ENCODE measurements around the gene RELN. TPM values are rescaled to one million over a fixed set of nuclear protein-coding genes. Genes with fewer than 3 reads are reported as not detected.

RELN gene
- total and polyA plus RNA-seq, 5 donors from 2014 or later: not detected

- Mint-ChIP-seq H3K9me3 (peaks cover 0 to 2% (median 0%) of the 10 kb centered on the region in 7 donors), H3K27me3 (peaks cover 4% of the 10 kb centered on the region), H3K36me3 (no peaks in the 10 kb centered on the region), H3K4me3 (no peak overlapping the region), H3K4me1 (no peaks in the 10 kb centered on the region), H3K27ac (no peak overlapping the region)
- no peak overlapping the region for H3K27ac ChIP-seq (ENCODE audit: insufficient read depth, low read length, poor library complexity, severe bottlenecking)
- DNase-seq (no peak), ATAC-seq (ENCODE audit: low read depth in 2 of 2) (no peak)
- H3K4me1 ChIP-seq (ENCODE audit: control insufficient read depth, insufficient read depth, low read length, poor library complexity, severe bottlenecking): no peaks in the 10 kb centered on the region
- H3K36me3 ChIP-seq (ENCODE audit: control insufficient read depth, insufficient read depth, low read length): no peaks in the 10 kb centered on the region
- no peak overlapping the region for H3K4me3 ChIP-seq (ENCODE audit: low read depth, low read length)
- H3K9me3 ChIP-seq (ENCODE audit: control insufficient read depth in 2 of 2, low read length in 2 of 2): no peaks in the 10 kb centered on the region
- H3K27me3 ChIP-seq (ENCODE audit: control insufficient read depth, insufficient read depth, low read length): no peaks in the 10 kb centered on the region
Observed at GRCh38 chr7:104024632-104025031, 35.2 kb upstream of the RELN start.

- no peaks in the 10 kb centered on the region for H3K4me1 ChIP-seq (ENCODE audit: control insufficient read depth, insufficient read depth, low read length, poor library complexity, severe bottlenecking)
Observed at GRCh38 chr7:104023100-104023499, 33.6 kb upstream of the RELN start.

DNA sequence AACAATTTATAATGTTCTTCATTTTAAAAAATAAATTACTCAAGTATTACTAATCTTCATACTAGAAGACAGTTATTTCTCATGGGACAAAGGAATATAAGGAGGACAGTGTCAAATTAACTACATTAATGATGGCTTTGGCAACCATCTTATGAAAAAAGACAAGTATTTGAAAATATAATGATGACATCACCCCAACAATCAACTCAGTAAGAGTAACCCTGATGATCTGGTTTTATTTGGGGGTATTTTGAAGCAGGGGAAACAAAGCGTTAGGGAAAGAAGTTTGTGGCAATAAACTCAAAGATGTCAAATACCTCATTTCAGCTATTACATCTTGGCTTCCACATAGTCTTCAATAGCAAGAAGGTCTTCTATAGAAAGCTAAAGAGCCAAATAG lies 29.0 kb upstream of the RELN start:
- no peaks in the 10 kb centered on the region for H3K9me3 ChIP-seq (ENCODE audit: control insufficient read depth in 2 of 2, low read length in 2 of 2)
- H3K36me3 ChIP-seq (ENCODE audit: control insufficient read depth, insufficient read depth, low read length): no peaks in the 10 kb centered on the region
- DNase-seq (no peak), ATAC-seq (ENCODE audit: low read depth in 2 of 2) (no peak)
- no peaks in the 10 kb centered on the region for H3K27me3 ChIP-seq (ENCODE audit: control insufficient read depth, insufficient read depth, low read length)
- Mint-ChIP-seq H3K27ac (no peak overlapping the region), H3K4me3 (no peak overlapping the region), H3K27me3 (no peaks in the 10 kb centered on the region), H3K4me1 (no peaks in the 10 kb centered on the region), H3K36me3 (peaks cover 3% of the 10 kb centered on the region), H3K9me3 (peaks cover 0 to 2% (median 0%) of the 10 kb centered on the region in 7 donors)
- no peak overlapping the region for H3K27ac ChIP-seq (ENCODE audit: insufficient read depth, low read length, poor library complexity, severe bottlenecking)
- H3K4me3 ChIP-seq (ENCODE audit: low read depth, low read length): no peak overlapping the region
- H3K4me1 ChIP-seq (ENCODE audit: control insufficient read depth, insufficient read depth, low read length, poor library complexity, severe bottlenecking): no peaks in the 10 kb centered on the region

More at GRCh38 chr7:104023100-104023499, 33.6 kb upstream of the RELN start:
- no peak for ATAC-seq (ENCODE audit: low read depth in 2 of 2)
- Histone ChIP-seq H3K27me3 (ENCODE audit: control insufficient read depth, insufficient read depth, low read length) (no peaks in the 10 kb centered on the region), H3K9me3 (ENCODE audit: control insufficient read depth in 2 of 2, low read length in 2 of 2) (no peaks in the 10 kb centered on the region), H3K4me3 (ENCODE audit: low read depth, low read length) (no peak overlapping the region), H3K36me3 (ENCODE audit: control insufficient read depth, insufficient read depth, low read length) (no peaks in the 10 kb centered on the region), H3K27ac (ENCODE audit: insufficient read depth, low read length, poor library complexity, severe bottlenecking) (no peak overlapping the region)
- Mint-ChIP-seq H3K27me3 (no peaks in the 10 kb centered on the region), H3K9me3 (peaks cover 0 to 2% (median 0%) of the 10 kb centered on the region in 7 donors), H3K4me1 (no peaks in the 10 kb centered on the region), H3K27ac (no peak overlapping the region), H3K4me3 (no peak overlapping the region), H3K36me3 (no peaks in the 10 kb centered on the region)
- no peak for DNase-seq

- H3K9me3 ChIP-seq (ENCODE audit: control insufficient read depth in 2 of 2, low read length in 2 of 2): no peaks in the 10 kb centered on the region
- Mint-ChIP-seq H3K4me3 (no peak overlapping the region), H3K27ac (no peak overlapping the region), H3K27me3 (no peaks in the 10 kb centered on the region), H3K9me3 (peaks cover 0 to 2% (median 0%) of the 10 kb centered on the region in 7 donors), H3K36me3 (peaks cover 3% of the 10 kb centered on the region), H3K4me1 (no peaks in the 10 kb centered on the region)
- no peak overlapping the region for H3K27ac ChIP-seq (ENCODE audit: insufficient read depth, low read length, poor library complexity, severe bottlenecking)
- no peaks in the 10 kb centered on the region for H3K4me1 ChIP-seq (ENCODE audit: control insufficient read depth, insufficient read depth, low read length, poor library complexity, severe bottlenecking)
- DNase-seq (no peak), ATAC-seq (ENCODE audit: low read depth in 2 of 2) (no peak)
- H3K27me3 ChIP-seq (ENCODE audit: control insufficient read depth, insufficient read depth, low read length): no peaks in the 10 kb centered on the region
- H3K4me3 ChIP-seq (ENCODE audit: low read depth, low read length): no peak overlapping the region
- H3K36me3 ChIP-seq (ENCODE audit: control insufficient read depth, insufficient read depth, low read length): no peaks in the 10 kb centered on the region
Observed at GRCh38 chr7:104017001-104017400, 27.5 kb upstream of the RELN start.

- H3K4me1 Mint-ChIP-seq: no peaks in the 10 kb centered on the region
- no peak overlapping the region for H3K4me3 Mint-ChIP-seq
- H3K36me3 ChIP-seq (ENCODE audit: control insufficient read depth, insufficient read depth, low read length): no peaks in the 10 kb centered on the region
- peaks cover 3% of the 10 kb centered on the region for H3K36me3 Mint-ChIP-seq
- no peaks in the 10 kb centered on the region for H3K4me1 ChIP-seq (ENCODE audit: control insufficient read depth, insufficient read depth, low read length, poor library complexity, severe bottlenecking)
- no peaks in the 10 kb centered on the region for H3K9me3 ChIP-seq (ENCODE audit: control insufficient read depth in 2 of 2, low read length in 2 of 2)
- H3K27me3 ChIP-seq (ENCODE audit: control insufficient read depth, insufficient read depth, low read length): peaks cover 2% of the 10 kb centered on the region
- H3K27me3 Mint-ChIP-seq: peaks cover 14% of the 10 kb centered on the region
- no peak for ATAC-seq (ENCODE audit: low read depth in 2 of 2)
- no peak overlapping the region for H3K4me3 ChIP-seq (ENCODE audit: low read depth, low read length)
- DNase-seq: no peak
- peaks cover 0 to 2% (median 0%) of the 10 kb centered on the region in 7 donors for H3K9me3 Mint-ChIP-seq
- no peak overlapping the region for H3K27ac ChIP-seq (ENCODE audit: insufficient read depth, low read length, poor library complexity, severe bottlenecking)
- no peak overlapping the region for H3K27ac Mint-ChIP-seq
Observed at GRCh38 chr7:104012835-104013234, 23.4 kb upstream of the RELN start.

DNA sequence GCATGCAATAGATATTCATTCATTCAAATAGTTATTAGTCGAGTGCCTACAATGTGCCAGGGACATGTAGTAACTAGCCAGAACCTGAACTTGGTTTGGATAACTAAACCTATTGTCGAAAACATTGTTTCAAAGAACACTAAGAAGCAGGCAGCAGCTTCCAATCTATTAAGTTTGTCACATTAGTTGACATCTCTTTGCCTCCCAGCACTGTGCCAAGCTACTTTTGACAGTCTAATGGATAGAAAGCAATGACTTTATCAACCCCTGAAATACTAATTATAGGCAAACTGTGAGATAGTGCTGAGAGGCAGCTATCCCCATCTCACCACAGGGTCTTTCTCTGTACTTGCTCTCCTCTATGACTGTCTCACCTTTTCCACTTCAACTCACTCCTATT lies 22.4 kb upstream of the RELN start:
- ATAC-seq (ENCODE audit: low read depth in 2 of 2): no peak
- H3K36me3 Mint-ChIP-seq: peaks cover 3% of the 10 kb centered on the region

GRCh38 chr7:104010052-104010909 lies 20.8 kb upstream of the RELN start:
- peaks cover 3% of the 10 kb centered on the region for H3K36me3 Mint-ChIP-seq
- Histone ChIP-seq H3K4me1 (ENCODE audit: control insufficient read depth, insufficient read depth, low read length, poor library complexity, severe bottlenecking) (no peaks in the 10 kb centered on the region), H3K9me3 (ENCODE audit: control insufficient read depth in 2 of 2, low read length in 2 of 2) (no peaks in the 10 kb centered on the region), H3K4me3 (ENCODE audit: low read depth, low read length) (no peak overlapping the region), H3K36me3 (ENCODE audit: control insufficient read depth, insufficient read depth, low read length) (no peaks in the 10 kb centered on the region), H3K27me3 (ENCODE audit: control insufficient read depth, insufficient read depth, low read length) (peaks cover 2% of the 10 kb centered on the region), H3K27ac (ENCODE audit: insufficient read depth, low read length, poor library complexity, severe bottlenecking) (no peak overlapping the region)
- no peak overlapping the region for H3K4me3 Mint-ChIP-seq
- ATAC-seq (ENCODE audit: low read depth in 2 of 2) (no peak), DNase-seq (no peak)
- peaks cover 0 to 2% (median 0%) of the 10 kb centered on the region in 7 donors for H3K9me3 Mint-ChIP-seq
- H3K4me1 Mint-ChIP-seq: no peaks in the 10 kb centered on the region
- peaks cover 14% of the 10 kb centered on the region for H3K27me3 Mint-ChIP-seq
- H3K27ac Mint-ChIP-seq: no peak overlapping the region

More for the DNA sequence above, 22.4 kb upstream of the RELN start:
- Histone ChIP-seq H3K4me3 (ENCODE audit: low read depth, low read length) (no peak overlapping the region), H3K27ac (ENCODE audit: insufficient read depth, low read length, poor library complexity, severe bottlenecking) (no peak overlapping the region), H3K9me3 (ENCODE audit: control insufficient read depth in 2 of 2, low read length in 2 of 2) (no peaks in the 10 kb centered on the region), H3K36me3 (ENCODE audit: control insufficient read depth, insufficient read depth, low read length) (no peaks in the 10 kb centered on the region), H3K27me3 (ENCODE audit: control insufficient read depth, insufficient read depth, low read length) (peaks cover 2% of the 10 kb centered on the region), H3K4me1 (ENCODE audit: control insufficient read depth, insufficient read depth, low read length, poor library complexity, severe bottlenecking) (no peaks in the 10 kb centered on the region)
- no peak overlapping the region for H3K27ac Mint-ChIP-seq
- peak overlapping the region in 1 of 4 donors; percentile 15 for H3K4me3 Mint-ChIP-seq
- peaks cover 0 to 2% (median 0%) of the 10 kb centered on the region in 7 donors for H3K9me3 Mint-ChIP-seq
- no peak for DNase-seq
- H3K27me3 Mint-ChIP-seq: peaks cover 14% of the 10 kb centered on the region
- no peaks in the 10 kb centered on the region for H3K4me1 Mint-ChIP-seq

- peaks cover 0 to 4% (median 0%) of the 10 kb centered on the region in 7 donors for H3K9me3 Mint-ChIP-seq
- peaks cover 18% of the 10 kb centered on the region for H3K27me3 Mint-ChIP-seq
- no peak for DNase-seq
- H3K36me3 ChIP-seq (ENCODE audit: control insufficient read depth, insufficient read depth, low read length): no peaks in the 10 kb centered on the region
- H3K27me3 ChIP-seq (ENCODE audit: control insufficient read depth, insufficient read depth, low read length): peaks cover 2% of the 10 kb centered on the region
- no peak overlapping the region for H3K27ac ChIP-seq (ENCODE audit: insufficient read depth, low read length, poor library complexity, severe bottlenecking)
- no peak overlapping the region for H3K27ac Mint-ChIP-seq
- no peaks in the 10 kb centered on the region for H3K36me3 Mint-ChIP-seq
- H3K4me1 Mint-ChIP-seq: no peaks in the 10 kb centered on the region
- no peak overlapping the region for H3K4me3 Mint-ChIP-seq
- H3K9me3 ChIP-seq (ENCODE audit: control insufficient read depth in 2 of 2, low read length in 2 of 2): no peaks in the 10 kb centered on the region
- H3K4me3 ChIP-seq (ENCODE audit: low read depth, low read length): no peak overlapping the region
- no peaks in the 10 kb centered on the region for H3K4me1 ChIP-seq (ENCODE audit: control insufficient read depth, insufficient read depth, low read length, poor library complexity, severe bottlenecking)
- no peak for ATAC-seq (ENCODE audit: low read depth in 2 of 2)
Observed at GRCh38 chr7:104008107-104008506, 18.6 kb upstream of the RELN start.

All from CD4-positive, CD25-positive, alpha-beta regulatory T cell (primary cell).